Right kidney (tissue), 1 donor: Measurements from ENCODE around the gene NIN.
"Not testable (repeated sequence)": the region's sequence is repeated elsewhere in the genome, so short reads cannot be mapped to it uniquely, and the experiment has no call there.

Experiments
- DNase-seq: peaks from one replicate; pipeline ENCODE4 v3.0.0-alpha.2; 2016

NIN gene

DNA sequence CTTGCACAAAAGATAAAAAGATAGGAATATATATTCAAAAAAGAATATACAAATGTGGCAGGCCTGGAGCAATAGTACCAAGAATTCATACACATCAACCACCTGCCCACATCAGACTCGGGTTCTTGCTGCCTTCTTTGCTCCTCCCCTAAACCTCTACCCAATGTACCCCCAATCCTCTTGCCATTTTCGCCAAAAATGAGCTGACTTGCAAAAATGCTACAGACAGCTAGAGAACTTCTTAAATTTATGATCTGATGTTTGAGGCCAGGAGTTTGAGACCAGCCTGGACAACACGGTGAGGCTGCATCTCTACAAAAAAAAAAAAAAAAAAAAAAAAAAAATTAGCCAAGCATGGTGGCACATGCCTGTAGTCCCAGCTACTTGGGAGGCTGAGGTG, 119.9 kb downstream of the NIN start:
- DNase-seq, result no peak

GRCh38 chr14:50705026-50705593, 125.9 kb downstream of the NIN start:
- no peak for DNase-seq

DNA sequence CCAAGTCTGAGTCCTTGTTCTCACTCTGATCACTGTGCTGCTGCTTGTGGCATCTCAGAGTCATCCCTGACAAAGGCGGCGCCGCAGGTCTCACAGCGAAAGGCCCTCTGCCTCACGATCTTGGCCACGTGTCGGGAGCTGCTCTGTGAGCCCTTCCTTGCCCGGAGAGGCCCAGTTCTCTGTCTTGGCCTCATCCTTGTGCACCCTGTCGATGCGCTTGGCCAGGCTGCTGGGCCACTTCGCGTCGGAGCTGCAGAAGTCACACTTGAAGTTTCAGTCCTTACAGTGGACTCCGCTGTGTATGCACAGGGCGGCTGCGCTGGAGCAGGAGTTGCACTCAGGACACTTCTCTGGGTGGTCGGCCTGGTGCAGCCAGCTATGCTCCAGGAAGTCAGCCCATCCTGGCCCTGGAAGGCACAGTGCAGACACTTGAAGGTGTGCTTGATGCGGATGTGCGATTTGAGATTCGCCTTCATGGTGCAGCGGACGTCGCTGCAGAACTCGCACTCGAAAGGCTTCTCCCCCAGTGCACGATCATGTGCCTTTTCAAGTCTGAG, 126.4 kb downstream of the NIN start:
- no peak for DNase-seq

GRCh38 chr14:50697659-50698290, 133.2 kb downstream of the NIN start:
- DNase-seq, result no peak

GRCh38 chr14:50694260-50694659, 136.7 kb downstream of the NIN start:
- not testable (repeated sequence) for DNase-seq

DNA sequence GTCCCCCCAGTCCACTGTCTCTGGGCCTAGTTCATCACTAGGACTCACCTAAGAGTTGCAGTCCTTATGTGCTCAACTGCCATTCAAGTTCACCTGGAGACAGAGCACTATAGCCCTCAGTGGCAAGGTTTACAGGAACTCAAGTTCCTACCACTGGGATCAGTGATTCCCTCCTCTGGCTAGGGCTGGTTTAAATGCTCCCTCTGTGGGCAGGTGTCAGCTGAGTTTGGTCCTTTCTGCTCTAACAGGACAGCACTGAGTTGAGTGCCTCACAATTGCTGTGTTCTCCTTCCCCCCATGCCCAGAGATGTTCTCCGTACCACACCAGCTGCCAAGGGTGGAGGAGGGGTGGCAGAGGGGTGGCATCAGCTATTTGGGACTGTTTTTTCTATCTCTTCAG, 142.1 kb downstream of the NIN start:
- DNase-seq, result no peak

GRCh38 chr14:50679674-50680073, 151.3 kb downstream of the NIN start:
- no peak for DNase-seq

DNA sequence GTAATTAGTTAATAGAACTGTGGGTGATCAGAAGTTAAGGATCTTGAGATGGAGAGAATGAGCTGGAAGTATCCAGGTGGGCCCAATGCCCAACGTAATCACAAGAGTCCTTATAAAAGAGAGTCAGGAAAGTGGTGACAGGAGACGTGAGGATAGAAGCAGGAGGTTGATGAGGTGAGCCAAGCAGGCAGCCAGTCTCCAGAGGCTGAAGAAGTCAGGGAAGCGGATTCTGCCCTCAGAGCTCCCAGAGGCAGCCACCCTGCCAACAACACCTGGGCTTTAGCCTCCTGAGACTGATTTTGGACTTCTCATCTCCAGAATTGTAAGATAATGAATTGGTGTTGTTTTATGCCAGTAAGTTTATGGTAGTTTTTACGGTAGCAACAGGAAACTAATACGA, 152.8 kb downstream of the NIN start:
- no peak for DNase-seq

DNA sequence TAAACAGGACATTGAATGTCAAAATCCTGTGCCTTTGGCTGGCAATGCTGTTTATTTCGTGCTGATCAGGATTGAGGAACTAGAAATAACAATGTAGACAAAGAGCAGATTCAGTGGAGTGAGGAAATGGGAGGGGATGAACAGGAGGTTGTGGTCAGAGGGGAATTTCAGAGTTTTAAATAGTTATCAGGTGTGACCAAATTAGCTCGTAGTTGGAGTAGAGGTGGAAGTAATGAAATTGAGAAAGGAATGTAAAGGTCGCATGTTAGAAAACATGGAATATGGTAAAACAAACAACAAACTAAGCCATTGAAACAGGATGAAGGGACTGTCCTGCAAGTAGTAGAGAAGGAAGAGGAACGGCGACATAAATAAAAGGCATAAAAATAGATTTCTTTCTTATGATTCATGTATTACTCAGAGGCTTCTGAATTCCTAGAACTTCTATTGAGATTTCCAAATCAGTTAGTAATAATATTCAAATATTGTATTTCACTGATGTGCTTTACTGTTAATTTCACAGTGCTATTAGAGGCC, 153.4 kb downstream of the NIN start:
- no peak for DNase-seq

- no peak for DNase-seq
Measured at GRCh38 chr14:50676814-50677516, 154.0 kb downstream of the NIN start.

GRCh38 chr14:50675597-50675996, 155.4 kb downstream of the NIN start:
- DNase-seq, result no peak

DNA sequence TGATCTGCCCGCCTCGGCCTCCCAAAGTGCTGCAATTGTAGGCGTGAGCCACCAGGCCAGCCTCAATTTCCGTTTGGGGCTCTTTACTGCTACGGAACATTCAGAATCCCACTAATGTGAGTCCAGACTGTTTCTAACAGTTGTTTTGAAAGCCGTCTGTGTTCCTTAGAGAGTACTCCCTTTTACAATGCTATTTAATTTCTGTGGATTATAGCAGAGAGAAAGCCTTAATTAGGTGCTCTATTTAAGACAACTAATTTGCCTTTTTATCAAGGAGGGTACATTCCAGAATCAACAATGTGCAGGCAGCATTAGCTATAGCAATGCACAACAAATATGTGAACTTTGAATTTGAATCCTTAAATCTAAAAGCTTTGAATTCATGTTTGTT, 160.1 kb downstream of the NIN start:
- DNase-seq, result no peak

DNA sequence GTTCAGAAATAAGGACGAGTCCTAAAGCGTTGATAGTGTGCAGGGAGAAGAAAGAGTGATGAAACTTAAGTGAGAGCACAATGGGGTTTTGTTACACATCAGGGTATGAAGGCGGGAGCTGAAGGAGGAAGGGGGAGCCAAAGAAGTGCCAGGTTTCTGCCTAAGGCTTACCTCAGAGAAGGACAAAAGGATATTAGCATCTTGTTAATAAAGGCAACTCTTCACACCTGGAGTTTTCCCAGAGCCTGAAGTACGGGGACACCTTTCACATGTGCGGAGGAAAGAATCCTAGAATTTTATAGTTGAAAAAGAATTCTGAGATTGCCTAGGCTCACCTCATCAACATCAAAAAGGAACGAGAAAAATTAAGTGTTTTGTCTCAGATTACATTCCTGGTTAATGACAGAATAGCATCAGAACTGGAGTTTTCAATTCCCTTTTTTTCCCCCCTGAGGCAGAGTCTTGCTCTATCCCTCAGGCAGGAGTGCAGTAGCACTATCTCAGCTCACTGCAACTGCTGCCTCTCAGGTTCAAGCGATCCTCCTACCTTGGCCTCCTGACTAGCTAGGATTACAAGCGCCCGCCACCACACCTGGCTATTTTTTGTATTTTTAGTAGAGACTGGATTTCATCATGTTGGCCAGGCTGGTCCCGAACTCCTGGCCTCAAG, 160.6 kb downstream of the NIN start:
- no peak for DNase-seq
